ENCODE results near the gene ARHGAP26.

The ARHGAP26 gene

GRCh38 chr5:142810081-142810480 lies 39.9 kb downstream of the ARHGAP26 start:
- no peak for DNase-seq (ENCODE audit: low read depth)
- TF ChIP-seq CTCF (IDR thresholded peaks at IDR 0.05; ENCODE audit: control insufficient read depth, extremely low read depth, insufficient read depth) = no peak
- H3K4me3 ChIP-seq (ENCODE audit: low read depth, low read length) = no peak overlapping the region

GRCh38 chr5:142810743-142811290 lies 40.6 kb downstream of the ARHGAP26 start:
- TF ChIP-seq CTCF (IDR thresholded peaks at IDR 0.05; ENCODE audit: control insufficient read depth, extremely low read depth, insufficient read depth) = no peak
- no peak for DNase-seq (ENCODE audit: low read depth)
- no peak overlapping the region for H3K4me3 ChIP-seq (ENCODE audit: low read depth, low read length)

- DNase-seq (ENCODE audit: low read depth) = no peak
- no peak overlapping the region for H3K4me3 ChIP-seq (ENCODE audit: low read depth, low read length)
- no peak for TF ChIP-seq CTCF (IDR thresholded peaks at IDR 0.05; ENCODE audit: control insufficient read depth, extremely low read depth, insufficient read depth)
Observed at GRCh38 chr5:142811866-142812557, 41.8 kb downstream of the ARHGAP26 start.

GRCh38 chr5:142813220-142813619 lies 43.0 kb downstream of the ARHGAP26 start:
- TF ChIP-seq CTCF (IDR thresholded peaks at IDR 0.05; ENCODE audit: control insufficient read depth, extremely low read depth, insufficient read depth) = no peak
- no peak for DNase-seq (ENCODE audit: low read depth)
- no peak overlapping the region for H3K4me3 ChIP-seq (ENCODE audit: low read depth, low read length)

GRCh38 chr5:142814122-142814521 lies 43.9 kb downstream of the ARHGAP26 start:
- no peak for TF ChIP-seq CTCF (IDR thresholded peaks at IDR 0.05; ENCODE audit: control insufficient read depth, extremely low read depth, insufficient read depth)
- peak; percentile 60 for DNase-seq (ENCODE audit: low read depth)
- no peak overlapping the region for H3K4me3 ChIP-seq (ENCODE audit: low read depth, low read length)

- TF ChIP-seq CTCF (IDR thresholded peaks at IDR 0.05; ENCODE audit: control insufficient read depth, extremely low read depth, insufficient read depth) = no peak
- H3K4me3 ChIP-seq (ENCODE audit: low read depth, low read length) = no peak overlapping the region
- DNase-seq (ENCODE audit: low read depth) = no peak
Observed at GRCh38 chr5:142815469-142815868, 45.3 kb downstream of the ARHGAP26 start.

Measured in LNCaP clone FGC (cell line).